Nasal cavity respiratory epithelium epithelial cell of viscerocranial mucosa (primary cell): Measurements from ENCODE around the gene IFNA2. TPM values are rescaled to one million over a fixed set of nuclear protein-coding genes. Genes with fewer than 3 reads are reported as not detected.

Experiments used
- total RNA-seq: library from RNA; depleted of rRNA; stranded (reverse); fragments of >200 nt; gene quantifications from 2 replicates; pipeline ENCODE4 v1.2.3, GENCODE V29; 2014

Gene IFNA2
- total RNA-seq: not detected in 2 replicates

DNA sequence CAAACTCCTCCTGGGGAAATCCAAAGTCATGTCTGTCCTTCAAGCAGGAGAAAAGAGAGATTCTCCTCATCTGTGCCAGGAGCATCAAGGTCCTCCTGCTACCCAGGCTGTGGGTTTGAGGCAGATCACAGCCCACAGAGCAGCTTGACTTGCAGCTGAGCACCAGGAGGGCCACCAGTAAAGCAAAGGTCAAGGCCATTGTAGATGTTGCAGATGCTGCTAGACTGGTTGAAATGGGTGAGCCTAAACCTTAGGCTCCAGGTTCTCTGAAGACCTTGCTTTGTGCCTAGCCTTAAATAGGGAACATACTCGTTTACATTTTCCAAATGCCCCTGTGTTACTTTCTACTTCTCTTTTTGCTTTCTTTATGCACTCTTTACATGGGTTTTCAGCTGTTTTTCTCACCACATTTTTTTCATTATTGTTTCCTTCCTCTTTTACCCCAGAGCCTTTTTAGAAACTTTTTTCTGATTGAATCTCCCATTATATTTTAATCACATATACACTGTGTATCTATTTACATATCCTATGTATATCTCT, at the start of gene IFNA2:
TSS of gene IFNA2 (minus strand) at position 268 of the 540 bp plus-strand sequence. CDS start at position 199, 69 bp downstream.

DNA sequence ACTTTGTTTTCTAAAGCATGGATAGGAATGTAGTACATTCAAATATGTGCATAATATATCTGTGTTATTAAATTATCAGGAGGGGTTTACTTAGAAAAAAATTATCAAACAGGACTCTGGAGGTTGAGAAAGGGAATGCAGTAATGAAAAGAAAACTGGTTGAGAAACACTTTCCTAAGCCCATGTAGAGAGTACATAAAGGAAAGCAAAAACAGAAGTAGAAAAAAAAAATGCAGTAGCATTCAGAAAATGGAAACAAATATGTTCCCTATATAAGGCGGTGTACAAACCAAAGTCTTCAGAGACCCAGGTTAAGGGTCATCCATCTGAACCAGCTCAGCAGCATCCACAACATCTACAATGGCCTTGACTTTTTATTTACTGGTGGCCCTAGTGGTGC, 23.6 kb upstream of the IFNA2 start, which contains the start of gene IFNA8:
TSS of gene IFNA8 (plus strand) at position 301 of the 400 bp plus-strand sequence. CDS start at position 361, 60 bp downstream.

DNA sequence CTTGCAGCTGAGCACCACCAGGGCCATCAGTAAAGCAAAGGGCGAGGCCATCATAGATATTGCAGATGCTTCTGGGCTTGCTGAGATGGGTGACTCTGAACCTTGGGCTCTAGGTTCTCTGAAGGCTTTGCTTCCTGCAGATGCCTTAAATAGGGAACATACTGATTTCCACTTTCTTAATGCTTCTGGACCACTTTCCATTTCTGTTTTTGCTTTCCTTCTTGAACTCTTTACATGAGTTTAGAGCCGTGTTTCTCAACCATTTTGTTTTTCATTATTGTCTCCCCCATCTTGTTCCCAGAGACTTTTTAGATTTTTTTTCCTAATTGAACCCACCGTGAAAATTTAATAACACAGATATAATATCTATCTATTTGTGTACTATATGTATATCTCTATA, 17.2 kb downstream of the IFNA2 start, which contains the start of gene IFNA13:
TSS of gene IFNA13 (minus strand) at position 101 of the 400 bp plus-strand sequence. CDS start at position 54, 47 bp downstream.

DNA sequence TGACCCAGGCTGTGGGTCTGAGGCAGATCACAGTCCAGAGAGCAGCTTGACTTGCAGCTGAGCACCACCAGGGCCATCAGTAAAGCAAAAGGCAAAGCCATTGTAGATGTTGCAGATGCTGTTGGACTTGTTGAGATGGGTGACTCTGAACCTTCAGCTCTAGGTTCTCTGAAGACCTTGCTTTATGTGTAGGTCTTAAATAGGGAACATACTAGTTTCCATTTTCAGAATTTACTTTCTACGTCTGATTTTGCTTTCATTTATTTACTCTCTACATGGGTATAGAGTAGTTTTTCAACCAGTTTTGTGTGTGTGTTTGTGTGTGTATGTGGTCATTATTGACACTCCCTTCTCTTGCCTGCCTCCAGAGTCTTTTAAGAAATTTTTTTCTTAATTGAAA, 34.4 kb downstream of the IFNA2 start, which contains the start of gene IFNA6:
TSS of gene IFNA6 (minus strand) at position 101 of the 400 bp plus-strand sequence. CDS start at position 101, 0 bp downstream.

DNA sequence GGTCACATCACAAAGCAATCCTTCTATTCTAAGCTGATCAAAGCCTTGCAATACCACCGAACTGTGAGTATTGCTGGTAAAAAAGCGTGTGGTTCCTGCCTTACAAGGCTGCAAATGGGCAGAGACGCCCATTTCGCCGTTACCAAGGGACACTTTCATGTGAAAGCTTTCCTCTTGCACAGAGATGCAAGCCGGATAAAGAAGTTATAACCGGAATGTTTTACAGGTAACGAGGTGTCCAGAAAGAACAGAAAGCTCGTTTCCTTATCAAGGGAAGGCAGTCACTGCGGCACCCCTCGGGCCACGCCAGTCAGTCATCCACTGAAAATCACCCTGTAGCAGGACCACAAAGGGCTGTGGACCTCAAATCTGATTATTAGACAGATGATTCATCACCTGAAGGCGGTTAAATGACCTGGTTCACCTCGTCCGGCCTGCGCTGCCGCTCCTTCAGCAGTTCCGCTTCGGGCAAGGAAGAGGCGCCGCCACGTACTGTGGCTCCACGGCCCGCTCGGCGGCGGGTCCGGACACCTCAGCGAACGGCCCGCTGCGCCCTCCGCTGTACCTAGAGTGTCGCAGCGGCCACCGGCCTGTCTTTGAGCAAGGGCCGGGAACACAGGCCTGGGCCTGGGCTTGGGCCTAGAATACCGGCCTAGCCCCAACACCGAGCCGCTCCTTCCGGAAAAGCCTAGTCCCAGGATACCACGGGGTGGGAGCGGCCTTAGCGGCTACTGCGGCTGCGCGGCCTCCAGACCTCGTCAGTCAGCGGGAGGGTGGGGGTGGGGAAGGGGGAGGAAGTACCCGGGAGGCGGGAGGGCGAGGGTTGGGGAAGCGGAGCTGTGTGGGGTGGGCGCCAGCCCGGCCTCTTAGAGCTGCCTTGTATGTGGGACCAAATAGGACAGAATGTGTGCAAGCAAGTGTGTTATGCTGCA, 50.2 kb downstream of the IFNA2 start, which contains the start of gene KLHL9:
TSS of gene KLHL9 (minus strand) at position 704 of the 932 bp plus-strand sequence. CDS start at position 159, 545 bp downstream.

Other genes starting within 250 kb of the IFNA2 start
- not detected in 2 replicates for gene IFNW1, start 243.6 kb downstream of the IFNA2 start, total RNA-seq
- gene IFNA21, start 218.7 kb downstream of the IFNA2 start, total RNA-seq: not detected in 2 replicates
- gene IFNA4, start 197.8 kb downstream of the IFNA2 start, total RNA-seq: not detected in 2 replicates
- gene IFNA7, start 183.2 kb downstream of the IFNA2 start, total RNA-seq: not detected in 2 replicates
- gene IFNA10, start 178.3 kb downstream of the IFNA2 start, total RNA-seq: not detected in 2 replicates
- gene IFNA16, start 168.1 kb downstream of the IFNA2 start, total RNA-seq: not detected in 2 replicates
- not detected in 2 replicates for gene IFNA17, start 157.2 kb downstream of the IFNA2 start, total RNA-seq
- not detected in 2 replicates for gene IFNA14, start 145.4 kb downstream of the IFNA2 start, total RNA-seq
- gene IFNA5, start 80.1 kb downstream of the IFNA2 start, total RNA-seq: not detected in 2 replicates
- gene KLHL9, start 50.0 kb downstream of the IFNA2 start, total RNA-seq: 33.5 and 47.5 TPM in 2 replicates
- not detected in 2 replicates for gene IFNA6, start 34.5 kb downstream of the IFNA2 start, total RNA-seq
- gene IFNA13, start 17.3 kb downstream of the IFNA2 start, total RNA-seq: not detected in 2 replicates
- gene IFNA8, start 23.7 kb upstream of the IFNA2 start, total RNA-seq: not detected in 2 replicates
- not detected in 2 replicates for gene IFNA1, start 55.0 kb upstream of the IFNA2 start, total RNA-seq
- gene IFNE, start 96.9 kb upstream of the IFNA2 start, total RNA-seq: 3.4 and 22.5 TPM in 2 replicates